IMR-90 (cell line): ENCODE data around the gene TJP3. TPM values are rescaled to one million over a fixed set of nuclear protein-coding genes. Genes with fewer than 3 reads are reported as not detected.

ENCODE experiments used
- ATAC-seq: fragments of 200-7000 bp; cut with Tn5 transposase; 2 replicates; pipeline ENCODE4 v1.9.1; 2020; ENCODE audit warnings: low read depth, mild to moderate bottlenecking, moderate library complexity
- BruUV-seq: library from RNA; stranded (reverse); fragments of 400-500 nt; replicated peaks from 2 replicates; lab custom pipeline; 2021; lab: Mats Ljungman, UMichigan
- CTCF ChIA-PET: fragments of 300-600 bp; formaldehyde crosslinking; extraction: SDS; loops from one replicate; lab custom pipeline; 2021; ENCODE audit warnings: antibody characterized with exemption; lab: Yijun Ruan, JAX
- POLR2A ChIA-PET: fragments of 300-600 bp; sonication (Branson Sonifier 250); formaldehyde crosslinking; loops from one replicate; lab custom pipeline; 2022; ENCODE audit warnings: antibody characterized with exemption; ENCODE audit not compliant: unreplicated experiment; lab: Charles Lee
- DNase-seq: peaks from one replicate; pipeline ENCODE4 v3.0.0; 2013
- H2AFZ ChIP-seq: replicated peaks from 2 replicates; pipeline ENCODE3; 2013; ENCODE audit warnings: low read length, mild to moderate bottlenecking; ENCODE audit not compliant: poor library complexity
- H2AK5ac ChIP-seq: 2 replicates; pipeline ENCODE4 v1.6.1; 2013; ENCODE audit warnings: low read depth, low read length, inconsistent platforms
- H2AK9ac ChIP-seq: replicated peaks from 2 replicates; pipeline ENCODE3; 2013; ENCODE audit warnings: mild to moderate bottlenecking, low read depth, low read length, moderate library complexity; ENCODE audit not compliant: poor library complexity
- H2BK120ac ChIP-seq: 2 replicates; pipeline ENCODE4 v1.6.1; 2013; ENCODE audit warnings: low read depth, low read length, inconsistent platforms
- H2BK15ac ChIP-seq: 3 replicates; pipeline ENCODE4 v1.6.1; 2013; ENCODE audit warnings: low read depth, low read length, inconsistent platforms
- H2BK20ac ChIP-seq: 2 replicates; pipeline ENCODE4 v1.6.1; 2013; ENCODE audit warnings: low read depth, mild to moderate bottlenecking, inconsistent platforms, low read length, moderate library complexity
- H2BK5ac ChIP-seq: 2 replicates; pipeline ENCODE4 v1.6.1; 2013; ENCODE audit warnings: mild to moderate bottlenecking, low read depth, low read length, inconsistent platforms; ENCODE audit not compliant: poor library complexity, severe bottlenecking
- H3K14ac ChIP-seq: replicated peaks from 2 replicates; pipeline ENCODE4 v1.6.1; 2013; ENCODE audit warnings: low read depth, low read length, inconsistent platforms
- H3K18ac ChIP-seq: 2 replicates; pipeline ENCODE4 v1.6.1; 2013; ENCODE audit warnings: low read depth, low read length, control low read depth
- H3K23ac ChIP-seq: 2 replicates; pipeline ENCODE4 v1.6.1; 2013; ENCODE audit warnings: low read depth, low read length, inconsistent platforms
- H3K27ac ChIP-seq: 2 replicates; pipeline ENCODE4 v1.5.1; 2013; ENCODE audit warnings: mild to moderate bottlenecking, control low read depth, low read length; ENCODE audit not compliant: insufficient read depth
- H3K27me3 ChIP-seq: 2 replicates; pipeline ENCODE4 v1.6.1; 2013; ENCODE audit warnings: low read length; ENCODE audit not compliant: control insufficient read depth, insufficient read depth
- H3K36me3 ChIP-seq: 2 replicates; pipeline ENCODE4 v1.6.1; 2013; ENCODE audit warnings: low read length, mixed read lengths; ENCODE audit not compliant: control insufficient read depth, insufficient read depth
- H3K4ac ChIP-seq: 2 replicates; pipeline ENCODE4 v1.6.1; 2013; ENCODE audit warnings: low read depth, low read length, inconsistent platforms
- H3K4me1 ChIP-seq: 2 replicates; pipeline ENCODE4 v1.6.1; 2013; ENCODE audit warnings: low read length, mixed read lengths; ENCODE audit not compliant: control insufficient read depth, insufficient read depth
- H3K4me2 ChIP-seq: 2 replicates; pipeline ENCODE4 v1.6.1; 2013; ENCODE audit warnings: low read depth, mild to moderate bottlenecking, control low read depth, low read length, moderate library complexity
- H3K4me3 ChIP-seq: 2 replicates; pipeline ENCODE4 v1.5.1; 2013; ENCODE audit warnings: low read depth, mild to moderate bottlenecking, control low read depth, low read length, moderate library complexity; ENCODE audit not compliant: insufficient read depth
- H3K56ac ChIP-seq: 2 replicates; pipeline ENCODE4 v1.6.1; 2013; ENCODE audit warnings: low read length, inconsistent platforms; ENCODE audit not compliant: insufficient read depth; ENCODE audit errors: extremely low read depth
- H3K79me1 ChIP-seq, 2 experiments: 2 replicates each; pipeline ENCODE4 v1.6.1; 2013; ENCODE audit warnings: low read length in 2 of 2, inconsistent platforms in 1 of 2, low read depth in 1 of 2
- H3K9ac ChIP-seq: 2 replicates; pipeline ENCODE4 v1.6.1; 2013; ENCODE audit warnings: low read depth, low read length, control low read depth
- H3K9me1 ChIP-seq: 2 replicates; pipeline ENCODE4 v1.6.1; 2013; ENCODE audit warnings: low read length, inconsistent platforms; ENCODE audit not compliant: insufficient read depth
- H3K9me3 ChIP-seq: 2 replicates; pipeline ENCODE4 v1.6.1; 2013; ENCODE audit warnings: low read length; ENCODE audit not compliant: control insufficient read depth, insufficient read depth
- H4K20me1 ChIP-seq: 2 replicates; pipeline ENCODE4 v1.6.1; 2013; ENCODE audit warnings: low read length, inconsistent platforms; ENCODE audit not compliant: insufficient read depth
- H4K5ac ChIP-seq: 2 replicates; pipeline ENCODE4 v1.6.1; 2013; ENCODE audit warnings: mild to moderate bottlenecking, low read depth, low read length, control low read depth
- H4K8ac ChIP-seq, 2 experiments: 2 replicates each; pipeline ENCODE4 v1.6.1; 2013; ENCODE audit warnings: low read depth in 2 of 2, low read length in 2 of 2, control low read depth in 1 of 2, inconsistent platforms in 1 of 2
- H4K91ac ChIP-seq: 2 replicates; pipeline ENCODE4 v1.6.1; 2013; ENCODE audit warnings: low read depth, low read length, inconsistent platforms; ENCODE audit not compliant: insufficient read depth
- BHLHE40 ChIP-seq: fragments of 150-350 bp; IDR thresholded peaks from 2 replicates; pipeline ENCODE4 v1.6.1; 2016; ENCODE audit warnings: mild to moderate bottlenecking, low read depth, low read length
- RAD21 ChIP-seq: IDR thresholded peaks from 2 replicates; pipeline ENCODE4 v1.6.1; 2012; ENCODE audit warnings: low read length, improper control_type of control experiment
- RCOR1 ChIP-seq: IDR thresholded peaks from 2 replicates; pipeline ENCODE4 v1.6.1; 2012; ENCODE audit warnings: mild to moderate bottlenecking, low read length, improper control_type of control experiment; ENCODE audit not compliant: insufficient replicate concordance
- USF2 ChIP-seq: fragments of 150-350 bp; IDR thresholded peaks from 2 replicates; pipeline ENCODE4 v1.6.1; 2017; ENCODE audit warnings: mild to moderate bottlenecking, antibody characterized with exemption, low read length, low read depth
- WGBS, 2 experiments: methylation state at CpG; one replicate each; pipeline versions ENCODE4 v1.1.5 to v1.1.7; 2013; ENCODE audit warnings: missing lambda C conversion rate in 2 of 2; ENCODE audit not compliant: insufficient read length in 1 of 2; ENCODE audit errors: extremely low coverage in 2 of 2; 5-methylcytosine and 5-hydroxymethylcytosine counted together
- dilution Hi-C: fragments of 300-500 bp; cut with HindIII; formaldehyde crosslinking; loops from one replicate; pipeline ENCODE4 v1.14.3; 2018; ENCODE audit warnings: low sequenced_read_pairs; ENCODE audit not compliant: unreplicated experiment
- in situ Hi-C: fragments of 300-500 bp; cut with MboI; formaldehyde crosslinking; loops from 3 replicates; pipeline ENCODE4 v1.14.3; 2019; ENCODE audit warnings: low sequenced_read_pairs, inconsistent platforms, mixed read lengths
- intact Hi-C: fragments of 100-400 bp; cut with micrococcal nuclease; formaldehyde crosslinking; loops from 2 replicates; pipeline ENCODE4 v1.10.0; 2022
- polyA plus RNA-seq, 3 experiments: library from polyadenylated mRNA; depleted of rRNA; stranded (reverse); fragments of >200 nt; gene quantifications; 2 replicates each; pipeline ENCODE4 v1.2.3, GENCODE V29; 2012; ENCODE audit warnings: low replicate concordance in 1 of 3
- total RNA-seq: library from RNA; depleted of rRNA; stranded (reverse); fragments of >200 nt; gene quantifications from 2 replicates; pipeline ENCODE4 v1.2.3, GENCODE V29; 2012

Gene TJP3
- total and polyA plus RNA-seq, 2 of the 4 experiments (the other 2 are of a cell fraction): not detected

DNA sequence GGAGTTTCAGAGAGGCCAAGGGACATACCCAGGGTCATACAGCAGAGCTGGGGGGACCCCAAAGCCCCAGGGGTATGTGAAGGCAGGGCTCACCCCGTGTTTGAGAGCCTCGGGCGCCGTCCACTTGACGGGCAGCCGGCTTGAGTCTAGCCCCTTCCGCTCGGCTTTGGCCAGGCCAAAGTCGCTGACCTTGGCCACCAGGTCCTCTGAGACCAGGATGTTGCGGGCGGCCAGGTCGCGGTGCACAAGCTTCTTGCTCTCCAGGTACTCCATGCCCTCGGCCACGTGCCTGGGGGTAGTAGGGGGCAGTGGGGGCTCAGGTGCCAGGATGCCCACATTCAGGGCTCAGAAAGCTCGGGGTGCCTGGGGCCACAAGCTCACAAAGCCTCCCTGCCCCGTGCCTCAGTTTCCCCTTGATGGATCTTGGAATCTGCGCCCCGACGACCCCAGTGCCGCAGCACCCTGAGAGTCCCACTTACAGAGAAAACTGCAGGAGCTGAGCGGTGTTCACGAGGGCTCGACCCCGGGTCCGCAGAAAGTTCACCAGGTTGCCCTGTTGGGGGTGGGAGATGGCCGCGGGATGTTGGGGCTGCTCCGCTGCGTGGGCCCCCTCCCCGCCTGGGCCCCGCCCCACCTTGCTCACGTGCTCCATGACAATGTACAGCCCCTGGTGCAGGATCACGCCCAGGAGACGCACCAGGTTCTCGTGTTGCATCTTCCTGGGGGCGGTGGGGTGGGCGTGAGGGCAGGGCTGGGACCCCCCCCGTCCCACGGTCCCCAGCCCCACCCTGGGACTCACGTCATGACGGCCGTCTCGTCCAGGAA is 70.9 kb downstream of the TJP3 start:
- Histone ChIP-seq H2AFZ (no peak overlapping the region), H3K36me3 (no peaks in the 10 kb centered on the region), H3K14ac (no peak overlapping the region), H2BK5ac (no peak overlapping the region), H4K8ac (no peak overlapping the region), H2AK5ac (no peak overlapping the region), H3K9me3 (peaks cover 24% of the 10 kb centered on the region), H2AK9ac (no peak overlapping the region), H3K23ac (no peak overlapping the region), H4K20me1 (no peaks in the 10 kb centered on the region), H4K91ac (no peak overlapping the region), H3K18ac (no peak overlapping the region), H4K5ac (no peak overlapping the region), H3K56ac (no peak overlapping the region), H3K4me1 (no peaks in the 10 kb centered on the region), H3K4me3 (no peak overlapping the region), H3K9me1 (no peaks in the 10 kb centered on the region), H3K9ac (no peak overlapping the region), H3K4ac (no peak overlapping the region), H3K27ac (no peak overlapping the region), H2BK120ac (no peak overlapping the region), H2BK15ac (no peak overlapping the region), H3K79me1 (no peaks in the 10 kb centered on the region), H2BK20ac (no peak overlapping the region), H3K4me2 (no peak overlapping the region), H3K27me3 (peaks cover 3% of the 10 kb centered on the region; the same call in 1 of the 2 replicates)
- ChIA-PET CTCF (no interaction called here), POLR2A (no interaction called here)
- 90% methylated on average over 18 of the region's 44 CpGs; no CpG with 5 or more reads in 1 of the 2 experiments for WGBS, 2 experiments
- intact Hi-C loops (no loop called here), in situ Hi-C loops (no loop called here), dilution Hi-C loops (no loop called here)
- no peak for DNase-seq
- TF ChIP-seq USF2: no peak
- no peak for TF ChIP-seq RAD21
- no peak for TF ChIP-seq RCOR1
- TF ChIP-seq BHLHE40: no peak
- no peak for ATAC-seq
- no TSS peak for BruUV-seq
